OCI-M2 (cell line): ENCODE data around the gene FOXD4L5.
"Not testable (repeated sequence)": the region's sequence is repeated elsewhere in the genome, so short reads cannot be mapped to it uniquely, and the experiment has no call there.

ENCODE experiments used
- DNase-seq: peaks from one replicate; lab custom pipeline; 2025; ENCODE audit not compliant: unreplicated experiment; lab: John Stamatoyannopoulos, UW

FOXD4L5 gene

DNA sequence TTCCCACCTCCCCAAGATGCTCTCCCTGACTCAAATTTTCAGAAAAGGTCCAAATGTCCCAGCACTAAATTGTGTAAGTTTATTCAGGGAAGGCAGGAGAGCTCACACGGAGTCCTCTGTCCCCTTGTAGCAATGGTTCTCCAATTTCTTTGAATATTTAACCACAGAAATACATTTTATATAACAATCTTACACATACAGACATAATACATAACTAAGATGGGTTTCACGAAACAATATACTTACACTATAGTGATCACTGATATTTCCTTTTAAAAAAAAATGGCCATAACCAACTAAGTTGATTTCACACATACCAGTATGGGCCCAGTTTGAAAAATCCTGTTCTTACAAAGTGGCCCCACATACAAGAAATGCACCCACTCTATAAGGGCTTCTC, at the start of gene FOXD4L5:
FOXD4L5 (minus strand) TSS at position 101 of the 400 bp plus-strand sequence. CDS start 832 bp downstream, outside the sequence.
- not testable (repeated sequence) for DNase-seq

DNA sequence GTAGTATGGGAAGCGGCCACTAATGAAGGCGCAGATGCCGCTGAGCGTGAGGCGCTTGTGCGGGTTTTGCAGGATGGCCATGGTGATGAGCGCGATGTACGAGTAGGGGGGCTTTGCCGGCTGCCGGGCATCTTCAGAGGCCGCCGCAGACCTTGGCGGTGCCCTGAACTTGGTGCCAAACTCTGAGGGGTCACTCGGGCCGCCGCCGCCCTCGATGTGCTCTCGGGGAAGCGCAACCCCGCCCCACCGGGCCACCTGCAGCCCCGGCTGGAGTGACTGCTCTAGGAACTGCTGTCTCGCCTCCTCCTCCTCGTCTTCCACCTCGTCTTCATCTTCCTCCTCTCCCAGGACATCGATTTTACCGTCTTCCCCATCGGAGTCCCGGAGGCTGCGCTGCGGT, 1.1 kb downstream of the FOXD4L5 start:
- not testable (repeated sequence) for DNase-seq

DNA sequence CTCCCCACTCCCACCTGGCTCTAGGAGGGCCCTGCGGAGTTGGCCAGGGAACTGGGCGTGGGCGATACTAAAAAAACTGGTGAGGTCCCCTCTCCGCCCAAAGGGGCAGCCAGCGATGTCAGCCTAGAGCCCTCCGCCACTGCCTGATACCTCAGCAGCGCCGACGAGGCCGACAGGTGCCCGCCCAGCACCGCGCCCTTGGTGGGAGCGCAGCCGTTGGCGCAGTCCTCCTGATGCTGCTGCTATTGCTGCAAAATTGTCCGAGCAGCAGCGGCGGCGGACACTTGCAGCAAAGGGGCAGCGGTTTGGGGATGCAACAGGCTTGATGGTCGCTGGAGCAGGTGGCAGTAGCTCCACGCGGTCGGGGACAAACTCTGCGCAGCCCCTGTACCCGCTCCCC, 2.0 kb downstream of the FOXD4L5 start:
- DNase-seq: not testable (repeated sequence)
